Measurements from ENCODE around the gene CYP2J2.

DNA sequence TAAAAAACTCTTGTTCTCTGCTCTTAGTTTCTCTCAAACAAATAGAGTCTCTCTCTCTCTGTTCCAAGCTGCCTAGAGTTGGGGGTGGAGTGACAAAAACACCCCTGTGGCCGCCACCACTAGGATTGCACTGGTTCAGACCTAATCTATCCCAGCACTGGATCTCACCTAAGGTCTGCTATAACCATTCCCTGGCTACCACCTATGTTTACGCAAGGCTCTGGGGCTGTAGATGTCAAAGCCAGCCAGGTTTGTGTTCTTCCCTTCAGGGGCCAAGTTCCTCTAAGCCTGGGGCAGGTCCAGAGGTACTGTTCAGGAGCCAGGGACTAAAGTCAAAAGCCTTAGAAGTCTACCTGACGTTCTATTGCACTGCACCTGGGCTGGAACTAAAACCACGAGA is 12.8 kb upstream of the CYP2J2 start:
- no peak for TF ChIP-seq POLR2A (IDR thresholded peaks at IDR 0.05)
- TF ChIP-seq, protein P1, sequence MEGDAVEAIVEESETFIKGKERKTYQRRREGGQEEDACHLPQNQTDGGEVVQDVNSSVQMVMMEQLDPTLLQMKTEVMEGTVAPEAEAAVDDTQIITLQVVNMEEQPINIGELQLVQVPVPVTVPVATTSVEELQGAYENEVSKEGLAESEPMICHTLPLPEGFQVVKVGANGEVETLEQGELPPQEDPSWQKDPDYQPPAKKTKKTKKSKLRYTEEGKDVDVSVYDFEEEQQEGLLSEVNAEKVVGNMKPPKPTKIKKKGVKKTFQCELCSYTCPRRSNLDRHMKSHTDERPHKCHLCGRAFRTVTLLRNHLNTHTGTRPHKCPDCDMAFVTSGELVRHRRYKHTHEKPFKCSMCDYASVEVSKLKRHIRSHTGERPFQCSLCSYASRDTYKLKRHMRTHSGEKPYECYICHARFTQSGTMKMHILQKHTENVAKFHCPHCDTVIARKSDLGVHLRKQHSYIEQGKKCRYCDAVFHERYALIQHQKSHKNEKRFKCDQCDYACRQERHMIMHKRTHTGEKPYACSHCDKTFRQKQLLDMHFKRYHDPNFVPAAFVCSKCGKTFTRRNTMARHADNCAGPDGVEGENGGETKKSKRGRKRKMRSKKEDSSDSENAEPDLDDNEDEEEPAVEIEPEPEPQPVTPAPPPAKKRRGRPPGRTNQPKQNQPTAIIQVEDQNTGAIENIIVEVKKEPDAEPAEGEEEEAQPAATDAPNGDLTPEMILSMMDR (IDR thresholded peaks at IDR 0.05) = no peak
